ENCODE results near the gene TIMM50.

- TF ChIP-seq CTCF (IDR thresholded peaks at IDR 0.05; ENCODE audit: insufficient read depth, low read depth, low read length) (no peak), EZH2 (IDR thresholded peaks at IDR 0.05; ENCODE audit: insufficient read depth, low read length) (no peak)
These were observed 31.4 kb upstream of the TIMM50 start for GRCh38 chr19:39449116-39449797.

Measured in astrocyte (in vitro differentiated cells and primary cell).